GM19193 (cell line): ENCODE measurements around the gene CNR1.
A peak's percentile ranks its signal among the peaks of the same experiment; 100 is the strongest.

ENCODE experiments used
- POLR2A ChIP-seq: IDR thresholded peaks from 4 replicates; pipeline ENCODE4 v1.6.1; 2011; ENCODE audit not compliant: insufficient read depth, insufficient read length; ENCODE audit errors: extremely low read depth

CNR1 gene

DNA sequence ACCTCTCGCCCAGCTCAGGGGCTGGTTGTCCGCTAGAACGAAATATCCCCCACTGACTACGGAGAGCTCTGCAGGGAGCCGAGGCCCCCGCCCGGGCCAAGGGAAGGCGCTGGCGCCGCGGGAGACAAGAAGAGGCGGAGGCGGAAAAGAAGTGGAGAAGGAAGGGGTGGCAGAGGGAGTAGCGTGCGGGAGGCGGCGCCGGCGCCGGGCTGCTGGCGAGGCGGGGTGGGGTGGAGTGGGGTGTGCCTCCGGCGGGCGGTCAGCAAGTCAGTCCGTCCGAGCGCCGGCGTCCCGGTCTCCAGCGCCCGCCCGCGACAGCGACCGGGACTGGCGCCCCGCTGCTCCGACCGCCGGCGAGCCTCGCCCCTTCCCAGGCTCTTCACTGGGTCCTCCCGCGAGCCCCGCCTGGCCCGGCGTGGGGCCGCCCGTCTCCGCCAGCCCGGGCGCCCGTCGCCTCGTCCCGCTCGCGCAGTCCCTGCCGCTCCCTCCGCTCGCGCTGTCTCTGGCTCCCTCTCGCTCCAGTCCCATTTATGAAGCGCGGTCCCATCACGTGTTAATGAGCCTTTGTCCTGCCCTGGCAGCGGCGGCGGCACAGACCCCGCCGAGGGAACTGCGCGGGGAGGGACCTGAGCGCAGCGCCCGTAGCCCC lies at the start of gene CNR1:
Gene CNR1 (minus strand): TSS at position 504 of the 649 bp plus-strand sequence. CDS start 21,073 bp downstream, outside the sequence.
- TF ChIP-seq POLR2A: peak; percentile 87

DNA sequence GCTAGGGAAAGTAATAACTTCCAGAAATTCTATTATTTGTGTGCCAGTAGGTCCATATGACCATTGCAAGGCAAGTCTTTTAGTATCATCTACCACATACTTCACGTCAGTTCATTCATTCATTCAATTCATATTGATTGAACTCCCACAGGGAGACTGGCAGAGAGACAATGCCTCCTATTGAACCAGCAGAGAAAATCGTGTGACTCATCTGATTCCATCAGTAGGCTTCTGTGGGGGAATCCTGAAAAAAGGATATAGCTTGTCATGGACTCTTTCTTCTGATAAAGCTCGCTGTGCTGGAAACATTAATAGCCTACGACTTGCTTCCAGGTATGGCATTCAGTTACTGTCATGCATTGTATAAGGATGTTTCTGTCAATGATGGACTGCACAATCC lies 45.3 kb upstream of the CNR1 start:
- TF ChIP-seq POLR2A: no peak

DNA sequence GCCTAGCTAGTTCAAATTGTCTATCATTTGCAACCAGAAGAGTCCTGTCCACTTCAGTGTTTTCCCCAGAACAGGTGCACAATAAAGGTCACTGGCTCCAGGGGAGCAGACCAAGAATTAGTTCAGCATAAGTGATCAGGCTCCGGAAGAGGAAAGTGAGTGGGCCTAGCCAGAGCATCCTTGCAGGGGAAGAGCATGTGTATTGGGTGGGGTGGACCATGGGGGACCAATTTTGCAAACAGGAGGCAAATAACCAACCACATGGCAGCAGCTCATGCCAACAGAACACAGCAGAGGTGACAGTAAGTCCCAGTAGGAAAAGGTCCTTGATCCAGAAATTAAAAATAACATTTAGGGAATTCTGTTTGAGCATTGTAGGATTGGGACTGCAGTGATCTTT lies 43.2 kb upstream of the CNR1 start:
- no peak for TF ChIP-seq POLR2A

DNA sequence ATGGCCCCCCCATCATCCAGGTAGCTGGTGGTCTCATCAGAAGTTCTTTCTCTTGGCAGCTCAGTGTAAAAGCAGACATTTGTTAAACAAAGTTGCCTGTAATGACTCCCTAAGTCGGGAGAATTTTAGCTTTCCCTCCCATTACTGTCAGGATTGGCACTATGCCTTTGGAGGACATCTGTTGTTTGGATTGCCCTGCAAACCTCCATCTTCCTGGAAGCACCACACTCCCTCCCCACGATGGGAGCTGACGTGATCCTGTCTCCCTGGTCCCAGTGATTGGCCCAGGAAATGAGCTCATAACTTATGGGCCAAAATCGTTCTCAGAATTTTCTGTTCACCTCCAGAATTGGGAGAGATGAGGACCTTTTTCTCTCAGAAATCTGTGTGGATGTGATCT lies 42.6 kb upstream of the CNR1 start:
- TF ChIP-seq POLR2A: no peak

DNA sequence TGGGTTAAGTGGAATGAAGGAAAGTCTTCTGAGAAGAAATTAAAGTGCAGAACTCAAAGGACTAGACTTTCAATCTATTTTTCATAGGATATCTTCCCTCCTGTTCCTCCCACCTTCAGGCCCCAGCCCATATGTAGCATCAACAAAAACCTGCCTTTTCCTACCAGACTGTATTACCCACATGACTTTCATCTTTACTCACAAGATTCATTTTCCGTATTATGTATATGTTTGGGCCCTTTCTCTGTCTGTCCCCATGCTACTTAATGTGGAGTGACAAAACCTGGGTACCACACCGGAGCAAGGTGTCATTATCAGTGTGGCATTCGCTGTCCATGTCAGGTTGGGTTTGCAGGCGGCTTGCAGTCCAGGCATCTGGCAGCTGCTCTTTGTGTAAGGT lies 18.8 kb upstream of the CNR1 start:
- TF ChIP-seq POLR2A: no peak

DNA sequence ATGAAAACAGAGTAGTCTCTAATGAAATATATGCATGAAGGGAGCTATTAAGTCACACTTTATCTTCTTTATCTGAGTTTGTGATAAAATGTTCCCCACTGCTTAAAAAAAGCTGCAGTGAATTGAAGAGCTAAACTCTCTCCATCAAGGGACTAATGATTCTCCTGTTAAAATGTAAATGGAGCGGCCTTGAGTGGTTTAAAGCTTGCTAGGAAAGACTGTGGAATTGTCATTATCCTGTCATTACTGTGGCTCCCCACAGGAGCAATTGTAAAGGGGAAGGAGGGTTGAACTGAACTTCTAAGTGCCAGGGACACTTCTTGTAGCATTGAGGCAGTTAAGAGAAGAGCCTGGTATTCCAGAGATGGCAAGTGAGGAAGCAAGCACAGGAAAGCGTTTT lies 17.3 kb upstream of the CNR1 start:
- TF ChIP-seq POLR2A: no peak

DNA sequence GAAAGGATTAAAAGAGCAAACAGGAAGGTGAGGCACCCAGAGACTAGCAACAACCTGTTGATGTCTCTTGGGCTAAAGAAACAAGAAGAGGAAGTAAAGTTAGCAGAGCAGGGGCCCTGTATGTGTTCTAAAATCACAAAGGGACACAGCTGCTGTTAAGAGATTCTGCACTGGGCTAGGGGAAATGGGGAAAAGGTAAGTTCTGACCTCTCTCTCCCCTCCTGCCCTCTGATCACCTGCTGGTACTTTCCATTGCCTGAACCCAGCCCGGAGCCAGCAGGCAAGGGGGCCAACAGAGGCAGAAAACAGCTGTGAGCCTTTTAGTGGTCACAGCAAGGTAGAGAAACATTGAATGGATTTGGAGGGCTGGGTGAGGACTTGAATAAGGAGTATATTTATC lies 13.5 kb upstream of the CNR1 start:
- TF ChIP-seq POLR2A: no peak

DNA sequence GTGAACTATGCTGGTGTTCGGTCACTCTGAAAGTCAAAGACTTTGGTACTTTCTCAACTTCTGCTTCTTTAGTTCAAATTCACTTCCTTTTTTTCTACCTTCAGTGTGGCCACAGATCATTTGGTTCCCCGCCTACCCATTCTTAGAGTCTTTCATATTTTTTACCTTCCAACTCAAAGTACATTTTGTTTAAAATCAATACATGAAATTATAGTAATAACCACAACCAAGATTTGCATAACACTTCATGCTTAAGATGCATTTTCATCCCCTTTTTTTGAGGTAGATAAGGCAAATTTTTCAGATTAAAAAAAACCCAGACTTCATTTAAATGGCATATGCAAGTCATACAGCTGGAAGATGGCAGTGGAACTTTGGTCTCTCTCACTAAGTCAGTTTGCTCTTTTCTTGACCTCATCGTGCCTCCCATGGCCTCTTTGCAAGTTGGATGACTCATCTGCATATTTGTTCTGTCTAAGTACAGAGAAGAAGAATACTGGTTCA lies 11.9 kb upstream of the CNR1 start:
- TF ChIP-seq POLR2A: no peak

DNA sequence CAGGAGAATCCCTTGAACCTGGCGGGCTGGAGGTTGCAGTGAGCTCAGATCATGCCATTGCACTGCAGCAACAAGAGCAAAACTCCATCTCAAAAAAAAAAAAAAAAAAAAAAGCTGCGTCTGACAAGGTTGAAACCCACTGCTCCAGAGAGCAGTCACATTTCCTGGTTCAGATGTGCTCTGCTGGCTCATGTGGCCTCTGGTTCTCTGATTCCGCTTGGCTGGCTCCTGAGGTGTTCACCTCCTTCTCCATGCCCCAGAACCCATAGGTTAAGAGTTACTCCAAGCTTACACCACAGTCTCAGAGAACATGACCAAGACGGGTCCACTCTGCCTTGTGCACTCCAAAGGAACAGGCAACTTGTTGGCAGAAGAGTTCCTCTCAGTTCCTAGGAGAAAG lies 8.8 kb upstream of the CNR1 start:
- TF ChIP-seq POLR2A: no peak

DNA sequence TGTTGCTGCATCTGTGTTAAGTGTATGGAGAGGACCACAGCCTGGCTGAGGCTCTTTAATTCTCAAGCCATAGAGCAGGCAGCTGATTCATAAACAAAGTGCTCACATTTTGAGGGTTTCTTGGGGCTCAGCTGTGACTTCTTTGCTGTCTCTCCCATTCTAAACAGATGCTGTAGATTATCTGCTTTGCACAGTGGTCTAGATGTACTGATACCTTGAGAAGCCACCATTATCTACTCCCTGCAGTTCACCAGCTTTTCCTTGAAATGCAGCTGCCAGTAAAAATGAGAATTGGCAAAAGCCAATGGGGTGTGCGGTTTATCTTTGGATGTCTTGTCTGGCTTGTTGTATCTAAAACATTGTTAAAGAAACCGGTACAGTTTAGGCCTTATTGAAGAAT lies 5.2 kb upstream of the CNR1 start:
- no peak for TF ChIP-seq POLR2A

DNA sequence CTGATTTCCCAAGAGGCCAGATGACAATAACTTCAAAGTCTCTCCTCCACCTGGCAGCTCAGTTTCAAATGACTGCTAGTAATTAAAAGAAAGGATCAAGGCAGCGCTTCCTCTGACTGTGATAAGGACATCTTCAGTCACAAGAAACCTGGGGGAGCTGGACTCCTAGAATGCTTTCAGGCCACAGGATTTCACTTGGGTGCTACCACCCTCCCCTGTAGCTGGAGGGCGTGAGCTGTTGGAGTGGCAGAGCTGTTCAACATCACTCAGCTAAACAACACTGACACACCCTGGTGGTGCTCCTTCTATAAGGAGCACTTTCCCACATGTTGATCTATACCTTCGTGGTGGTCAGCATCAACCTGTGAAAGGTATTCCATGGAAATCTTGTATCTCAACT lies 2.2 kb upstream of the CNR1 start:
- no peak for TF ChIP-seq POLR2A

DNA sequence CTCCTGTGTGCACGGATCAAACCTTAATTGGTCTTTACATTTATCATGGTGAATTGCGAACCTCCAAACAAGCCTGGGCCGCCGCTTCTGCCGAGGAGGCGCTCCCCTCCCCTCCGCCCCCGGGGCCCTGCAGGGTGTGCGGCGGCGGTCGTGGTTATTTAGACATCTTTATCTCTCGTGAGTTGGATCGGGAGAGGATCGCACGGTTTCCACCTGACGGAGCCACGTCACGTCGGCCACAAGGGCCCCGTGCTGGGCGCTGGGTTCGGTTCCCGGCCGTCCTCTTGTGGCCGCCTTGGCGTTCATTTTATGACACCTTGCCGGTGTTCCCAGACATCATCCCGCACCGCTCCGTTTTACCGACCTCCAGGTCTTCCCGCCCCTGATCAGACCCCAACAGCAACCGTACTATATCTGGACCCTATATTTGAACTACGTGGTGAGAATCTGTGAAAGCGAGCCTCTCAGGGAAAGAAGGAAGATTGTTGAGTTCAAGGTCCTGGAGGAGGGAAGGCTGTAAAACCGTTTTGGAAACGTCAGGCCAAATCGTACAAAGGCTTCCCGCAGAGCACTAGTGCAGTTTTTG lies 1.3 kb upstream of the CNR1 start:
- TF ChIP-seq POLR2A: no peak

DNA sequence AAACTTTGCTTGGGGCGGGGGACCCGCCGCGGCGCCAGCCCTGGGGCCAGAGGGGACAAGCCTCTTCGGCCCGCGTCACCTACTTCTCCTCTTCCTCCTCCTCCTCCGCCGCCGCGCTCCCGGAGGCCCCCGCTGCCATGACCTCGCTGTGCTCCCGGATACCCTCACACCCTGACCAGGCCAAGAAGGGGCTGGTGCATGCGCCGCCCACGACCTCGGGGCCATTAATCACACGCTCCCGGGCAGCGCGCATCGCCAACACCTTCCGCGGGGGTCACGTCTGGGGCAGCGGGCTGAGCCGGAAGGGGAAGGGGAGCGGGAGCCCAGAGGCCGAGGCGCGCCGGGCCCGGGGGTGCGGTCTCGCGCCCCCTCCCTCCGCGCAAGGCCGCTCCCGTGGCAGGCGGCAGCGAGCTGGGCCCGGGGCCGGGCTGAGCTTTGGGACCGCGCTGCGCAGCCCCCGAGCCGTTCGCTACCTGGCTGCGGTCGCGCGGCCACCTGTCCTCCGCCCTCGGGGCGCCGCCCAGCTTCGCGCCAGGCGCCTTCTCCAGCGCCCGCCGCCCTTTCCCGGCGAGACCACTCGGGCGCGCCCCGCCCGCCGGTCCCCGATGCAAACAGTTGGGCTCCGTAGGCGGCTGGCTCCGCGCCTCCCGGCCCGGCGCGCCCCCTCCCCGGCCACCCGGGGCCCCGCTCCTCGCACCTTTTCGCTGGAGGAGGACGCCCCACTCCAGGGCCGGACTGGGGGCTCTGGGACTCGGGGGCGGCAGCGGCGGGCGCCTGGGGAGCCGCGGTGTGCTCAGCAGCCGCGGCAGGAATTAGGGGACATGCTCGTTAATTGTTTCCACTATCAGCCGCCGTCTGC lies 575 bp upstream of the CNR1 start:
- no peak for TF ChIP-seq POLR2A

DNA sequence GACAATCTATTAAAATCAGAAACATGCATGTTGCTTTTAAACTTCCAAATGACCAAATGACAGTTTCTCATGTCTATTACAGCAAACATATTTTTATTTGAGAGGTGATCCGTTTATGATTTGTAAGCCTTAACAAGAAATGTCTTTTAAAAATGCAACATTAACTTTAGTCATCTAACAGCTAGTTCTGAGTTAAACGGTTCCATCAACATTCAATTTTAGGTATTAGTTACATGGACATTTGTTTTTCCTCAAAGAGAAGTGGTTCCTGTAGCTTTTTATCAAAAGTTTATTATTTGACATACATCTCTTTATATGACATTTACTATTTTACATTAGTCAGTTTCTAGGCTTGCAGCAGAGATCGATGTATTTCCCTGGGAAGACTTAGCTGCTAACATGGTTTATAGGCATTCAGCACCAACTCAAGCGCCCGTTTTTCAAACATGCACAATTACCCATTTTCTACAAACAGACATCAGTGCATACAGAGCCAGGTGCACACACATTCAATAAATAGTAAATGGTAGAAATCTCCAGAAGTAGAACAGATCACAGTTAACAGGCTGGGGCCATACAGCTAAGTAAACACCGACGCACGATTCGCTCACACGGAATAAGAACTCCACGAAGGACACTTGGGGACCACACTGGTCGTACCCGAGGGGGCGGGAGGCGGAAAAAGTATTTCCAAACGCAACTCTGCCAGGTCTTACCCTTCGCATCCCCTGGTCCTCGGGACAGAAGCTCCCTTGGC lies 882 bp downstream of the CNR1 start:
- no peak for TF ChIP-seq POLR2A

DNA sequence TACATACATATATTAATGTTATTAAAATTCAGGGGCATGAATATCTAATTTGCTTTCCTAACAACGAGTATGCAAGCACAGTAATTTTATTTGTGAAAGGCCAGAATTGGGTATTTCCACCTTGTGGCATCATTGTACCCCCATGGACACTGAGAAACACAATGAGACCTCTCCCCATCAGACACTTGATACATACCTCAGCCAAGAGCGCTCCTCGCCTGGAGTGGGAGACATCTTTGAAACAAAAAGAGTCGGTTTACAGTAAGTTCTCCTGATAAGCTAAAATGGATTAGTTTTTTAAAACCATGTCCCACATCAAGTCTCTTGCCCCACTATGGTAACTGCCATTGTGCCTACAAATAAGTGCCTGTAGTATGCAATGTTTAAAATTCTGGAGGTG lies 2.1 kb downstream of the CNR1 start:
- no peak for TF ChIP-seq POLR2A
